Thoracic aorta (tissue), 2 donors: ENCODE data around the gene LIF. TPM values are rescaled to one million over a fixed set of nuclear protein-coding genes. Genes with fewer than 3 reads are reported as not detected.

Experiments
- ATAC-seq: fragments of 150-250 bp; one replicate; pipeline ENCODE4 v1.8.0; 2017; ENCODE audit warnings: low read depth; ENCODE audit not compliant: insufficient number of reproducible peaks, low FRiP score
- DNase-seq: peaks from one replicate; pipeline ENCODE4 v3.0.0-alpha.2; 2020; ENCODE audit warnings: low spot score
- H3K27ac ChIP-seq, 2 donors: fragments of 200-600 bp; sonication (generic); 1 replicate in 1 of 2; 2 replicates in 1 of 2; pipeline ENCODE4 v1.5.1; 2016; ENCODE audit warnings: mild to moderate bottlenecking in 2 of 2, moderate library complexity in 2 of 2
- H3K27me3 ChIP-seq: fragments of 200-600 bp; sonication (generic); replicated peaks from 2 replicates; pipeline ENCODE4 v1.6.0; 2016; ENCODE audit warnings: mild to moderate bottlenecking; ENCODE audit not compliant: insufficient read depth
- H3K36me3 ChIP-seq: fragments of 200-600 bp; sonication (generic); one replicate; pipeline ENCODE4 v1.5.1; 2016
- H3K4me1 ChIP-seq, 2 donors: fragments of 200-600 bp; sonication (generic); 1 replicate in 1 of 2; 2 replicates in 1 of 2; pipeline versions ENCODE4 v1.5.1 to v1.6.0; 2016; ENCODE audit warnings: low read depth in 2 of 2, mild to moderate bottlenecking in 1 of 2; ENCODE audit not compliant: control insufficient read depth in 1 of 2
- H3K4me3 ChIP-seq: fragments of 200-600 bp; sonication (generic); 2 replicates; pipeline ENCODE4 v1.5.1; 2016; ENCODE audit warnings: mild to moderate bottlenecking
- H3K9me3 ChIP-seq: fragments of 200-600 bp; sonication (generic); 2 replicates; pipeline ENCODE4 v1.5.1; 2016
- total RNA-seq, 2 donors: library from RNA; depleted of rRNA; stranded (reverse); fragments of >200 nt; gene quantifications; one replicate each; pipeline versions ENCODE4 v1.1.0 to v1.2.3, GENCODE V29; 2016
- TF ChIP-seq, protein P1 (sequence below): fragments of 200-600 bp; sonication (generic); IDR thresholded peaks from one replicate; pipeline ENCODE4 v1.5.1; 2019; ENCODE audit warnings: antibody characterized with exemption

LIF gene
- total RNA-seq, 2 donors from 2014 or later: 1.4 to 11.3 TPM

DNA sequence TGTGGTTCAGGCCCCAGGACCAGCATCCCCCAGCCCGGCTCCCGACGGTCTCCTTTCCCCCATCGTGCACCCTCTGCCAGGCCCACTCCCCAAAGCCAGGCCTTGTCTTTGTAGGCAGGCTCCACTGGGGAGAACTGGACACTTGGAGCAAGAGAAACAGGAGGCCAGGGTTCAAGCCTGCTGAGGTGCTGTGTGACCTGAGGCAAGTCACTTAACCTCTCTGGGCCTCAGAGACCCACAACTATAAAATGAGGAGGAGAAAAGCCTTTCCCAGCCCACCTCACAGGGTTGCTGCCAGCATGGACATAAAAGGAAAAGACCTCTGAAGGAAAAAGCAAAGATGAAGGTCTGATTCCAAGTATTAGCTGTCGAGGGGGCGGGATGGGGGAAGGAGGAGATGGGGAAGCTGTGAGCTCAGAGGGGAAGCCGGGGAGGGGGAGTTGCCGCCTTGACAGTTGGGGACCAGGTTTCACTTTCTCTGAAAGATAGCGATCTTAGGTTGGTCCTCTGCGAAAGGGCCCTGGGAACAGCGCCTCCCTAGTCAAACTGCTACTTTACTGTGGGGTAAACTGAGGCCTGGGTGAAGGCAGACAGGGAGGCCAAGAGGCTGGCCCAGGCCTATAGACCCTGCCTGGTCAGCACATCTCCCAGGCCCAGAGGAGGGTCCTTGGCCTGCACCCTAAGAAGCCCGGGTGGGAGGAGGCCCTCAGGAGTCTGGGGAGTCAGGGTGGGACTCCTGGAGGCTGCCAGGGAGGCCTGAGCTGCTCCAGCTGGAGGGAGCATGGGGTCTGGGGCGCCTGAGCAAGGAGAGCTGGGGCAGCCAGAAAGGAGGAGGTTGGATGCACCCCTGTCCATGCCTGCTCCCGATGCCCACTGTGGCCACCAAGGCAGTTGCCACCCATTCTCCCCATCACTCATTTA lies 21.1 kb upstream of the LIF start:
- ATAC-seq (no peak), DNase-seq (no peak)
- Histone ChIP-seq H3K9me3 (no peaks in the 10 kb centered on the region), H3K36me3 (no peaks in the 10 kb centered on the region), H3K4me1 (no peaks in the 10 kb centered on the region), H3K27ac (peak overlapping the region in 1 of 2 donors; percentile 41), H3K4me3 (peak overlapping the region; percentile 60), H3K27me3 (no peaks in the 10 kb centered on the region)
- TF ChIP-seq, protein P1, sequence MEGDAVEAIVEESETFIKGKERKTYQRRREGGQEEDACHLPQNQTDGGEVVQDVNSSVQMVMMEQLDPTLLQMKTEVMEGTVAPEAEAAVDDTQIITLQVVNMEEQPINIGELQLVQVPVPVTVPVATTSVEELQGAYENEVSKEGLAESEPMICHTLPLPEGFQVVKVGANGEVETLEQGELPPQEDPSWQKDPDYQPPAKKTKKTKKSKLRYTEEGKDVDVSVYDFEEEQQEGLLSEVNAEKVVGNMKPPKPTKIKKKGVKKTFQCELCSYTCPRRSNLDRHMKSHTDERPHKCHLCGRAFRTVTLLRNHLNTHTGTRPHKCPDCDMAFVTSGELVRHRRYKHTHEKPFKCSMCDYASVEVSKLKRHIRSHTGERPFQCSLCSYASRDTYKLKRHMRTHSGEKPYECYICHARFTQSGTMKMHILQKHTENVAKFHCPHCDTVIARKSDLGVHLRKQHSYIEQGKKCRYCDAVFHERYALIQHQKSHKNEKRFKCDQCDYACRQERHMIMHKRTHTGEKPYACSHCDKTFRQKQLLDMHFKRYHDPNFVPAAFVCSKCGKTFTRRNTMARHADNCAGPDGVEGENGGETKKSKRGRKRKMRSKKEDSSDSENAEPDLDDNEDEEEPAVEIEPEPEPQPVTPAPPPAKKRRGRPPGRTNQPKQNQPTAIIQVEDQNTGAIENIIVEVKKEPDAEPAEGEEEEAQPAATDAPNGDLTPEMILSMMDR: no peak

DNA sequence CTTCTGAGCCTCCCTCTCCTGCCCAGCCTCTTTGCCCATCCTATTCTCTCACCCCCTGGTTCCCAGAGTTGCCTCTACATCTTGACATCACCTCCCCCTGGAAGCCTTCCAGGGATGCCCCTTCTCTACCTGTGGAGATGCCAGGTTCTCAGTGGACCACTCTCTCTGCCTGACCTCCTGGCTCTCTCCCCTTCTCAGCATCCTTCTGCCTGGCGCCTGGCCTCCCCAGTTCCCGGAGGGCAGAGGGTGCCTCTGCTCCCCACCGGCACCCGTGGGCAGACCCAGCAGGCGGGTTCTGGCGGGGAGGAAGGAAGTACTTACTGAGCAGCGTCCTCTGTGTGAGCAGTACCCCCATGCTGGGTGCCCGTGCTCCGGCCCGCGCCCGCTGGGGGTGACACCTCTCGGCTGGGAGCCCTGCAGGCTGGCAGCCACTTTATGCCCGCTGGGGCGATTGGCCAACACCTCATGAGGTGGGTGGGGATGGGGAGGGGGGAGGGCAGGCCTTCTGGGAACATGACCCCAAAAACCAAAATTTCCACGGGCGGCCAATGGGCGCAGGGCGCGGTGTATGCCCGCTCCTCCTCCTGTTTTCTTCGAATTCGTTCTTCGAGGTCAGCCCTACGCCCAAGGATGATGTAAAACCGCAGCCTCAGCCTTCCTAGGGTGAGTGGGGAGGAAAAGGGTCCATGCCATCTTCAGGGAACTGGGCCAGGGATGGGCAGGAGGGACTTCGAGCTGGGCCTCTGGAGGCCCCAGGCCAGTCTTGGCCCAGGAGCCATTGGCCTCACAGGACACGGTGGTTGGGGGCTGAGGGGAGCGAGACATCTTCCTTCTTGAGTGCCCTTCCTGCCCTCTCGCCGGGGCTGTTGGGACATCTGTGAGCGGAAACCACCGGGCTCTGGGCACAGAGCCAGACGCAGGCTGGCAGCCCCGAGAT lies 20.2 kb upstream of the LIF start, which contains the start of gene OSM:
TSS of gene OSM (minus strand) at position 407 of the 937 bp plus-strand sequence. CDS start at position 355, 52 bp downstream.
- no peaks in the 10 kb centered on the region for H3K27me3 ChIP-seq
- ATAC-seq: no peak
- TF ChIP-seq, protein P1: no peak
- no peaks in the 10 kb centered on the region for H3K9me3 ChIP-seq
- H3K36me3 ChIP-seq: no peaks in the 10 kb centered on the region
- H3K27ac ChIP-seq: peak within 1 kb of the TSS in 1 of 2 donors; percentile 41
- peak within 1 kb of the TSS; percentile 60 for H3K4me3 ChIP-seq
- no peaks in the 10 kb centered on the region for H3K4me1 ChIP-seq
- no peak for DNase-seq

DNA sequence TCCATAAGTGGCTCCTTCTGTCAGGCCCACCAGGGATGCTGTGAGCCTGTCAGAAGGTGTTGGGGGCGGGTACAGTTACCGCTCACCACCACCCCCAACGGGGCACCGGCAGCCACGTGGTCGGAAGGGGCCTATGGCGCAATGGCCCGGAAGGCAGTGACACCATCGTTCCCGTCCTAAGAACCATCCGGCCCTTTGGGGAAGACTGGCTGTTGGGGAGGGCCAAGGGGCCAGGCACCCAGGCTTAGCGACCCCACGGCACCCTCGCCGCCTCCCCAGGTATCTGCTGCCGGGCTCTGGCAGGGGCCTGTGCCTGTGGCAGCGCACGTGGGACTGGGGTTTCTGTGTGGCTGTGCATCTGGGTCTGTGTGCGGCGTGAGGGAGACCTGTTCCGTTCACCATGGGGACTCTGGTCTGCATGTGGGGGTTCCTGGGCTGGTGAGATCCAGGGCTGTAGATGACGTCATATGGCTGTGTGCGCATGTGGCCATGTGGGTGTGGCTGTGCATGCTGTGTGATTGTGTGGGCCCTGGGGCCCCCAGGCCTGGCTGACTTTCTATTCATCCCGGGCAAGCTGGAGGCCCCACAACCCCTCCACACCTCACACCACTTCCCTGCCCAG lies 19.4 kb upstream of the LIF start:
- H3K27ac ChIP-seq: peak overlapping the region in 1 of 2 donors; percentile 41

DNA sequence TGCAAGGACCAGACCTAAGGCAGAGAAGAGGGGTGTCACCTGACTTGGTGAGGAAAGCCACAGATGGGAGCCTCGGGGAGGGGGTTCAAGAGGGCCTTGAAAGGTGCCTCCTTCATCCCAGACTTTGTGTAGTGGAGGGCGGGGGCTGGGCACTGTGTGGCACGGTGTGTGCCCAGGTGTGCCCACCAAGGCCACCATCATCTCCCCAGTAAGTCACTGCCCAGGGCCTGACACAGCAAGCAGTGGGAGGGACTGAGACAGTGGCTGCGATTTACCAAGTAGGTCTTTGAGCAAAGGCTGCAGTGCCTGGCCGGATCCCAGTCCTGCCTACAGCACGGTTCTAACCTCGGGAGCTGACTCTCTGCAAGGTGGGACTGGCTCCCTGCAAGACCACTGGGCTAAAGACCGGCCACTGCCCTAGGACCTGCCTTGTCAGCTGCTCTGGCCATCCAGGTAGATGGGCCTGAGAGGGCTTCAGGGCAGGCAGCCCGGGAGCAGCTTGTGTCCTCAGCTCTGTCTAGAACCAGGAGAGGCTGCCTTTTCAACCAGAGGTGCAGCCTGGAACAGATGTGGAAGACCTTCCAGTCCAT lies 18.7 kb upstream of the LIF start:
- ATAC-seq (no peak), DNase-seq (no peak)
- no peaks in the 10 kb centered on the region for H3K9me3 ChIP-seq
- H3K27ac ChIP-seq: no peak overlapping the region
- TF ChIP-seq, protein P1: no peak
- no peaks in the 10 kb centered on the region for H3K36me3 ChIP-seq
- no peaks in the 10 kb centered on the region for H3K27me3 ChIP-seq
- no peaks in the 10 kb centered on the region for H3K4me1 ChIP-seq
- peak overlapping the region; percentile 60 for H3K4me3 ChIP-seq

More for the DNA sequence above, 19.4 kb upstream of the LIF start:
- H3K4me1 ChIP-seq: no peaks in the 10 kb centered on the region
- no peaks in the 10 kb centered on the region for H3K27me3 ChIP-seq
- no peak for DNase-seq
- peak overlapping the region; percentile 60 for H3K4me3 ChIP-seq
- TF ChIP-seq, protein P1: no peak
- H3K36me3 ChIP-seq: no peaks in the 10 kb centered on the region
- H3K9me3 ChIP-seq: no peaks in the 10 kb centered on the region
- no peak for ATAC-seq
